ENCODE data around the gene CCDC39. TPM values are rescaled to one million over a fixed set of nuclear protein-coding genes. Genes with fewer than 3 reads are reported as not detected.

Gene CCDC39
- total and polyA plus RNA-seq, 9 of the 15 experiments (the other 6 are each of a cell fraction or from before 2014, with no cell fraction given): not detected

- WGBS (ENCODE audit: insufficient coverage, low coverage, missing lambda C conversion rate): 0% methylated on average over 2 of the region's 2 CpGs
- H3K27ac ChIP-seq (ENCODE audit: extremely low read depth, low read depth, low read length): no peak overlapping the region
- in situ Hi-C loops (cut with MboI): no loop called here
- H3K4me1 ChIP-seq (replicated peaks in 1 of 2; ENCODE audit: control insufficient read depth in 2 of 2, insufficient read depth in 2 of 2, low read length in 2 of 2): no peaks in the 10 kb centered on the region
- H3K9me3 ChIP-seq (replicated peaks; ENCODE audit: control insufficient read depth, insufficient read depth, low read depth, low read length): no peaks in the 10 kb centered on the region
- ATAC-seq: no peak
- no peak for FAIRE-seq
- BruUV-seq (replicated peaks): no TSS peak
- no peaks in the 10 kb centered on the region for H3K9me1 ChIP-seq (ENCODE audit: control insufficient read depth, insufficient read depth, low read length)
- H3K27me3 ChIP-seq (ENCODE audit: control insufficient read depth in 2 of 2, insufficient read depth in 2 of 2, low read length in 2 of 2): no peaks in the 10 kb centered on the region
- no peaks in the 10 kb centered on the region for H3K36me3 ChIP-seq (ENCODE audit: control insufficient read depth, insufficient read depth, low read length)
- TF ChIP-seq ZKSCAN1 (IDR thresholded peaks at IDR 0.05; ENCODE audit: low read depth, low read length) (no peak), BCLAF1 (IDR thresholded peaks at IDR 0.05; ENCODE audit: borderline replicate concordance in 1 of 2, control insufficient read depth in 1 of 2, low read depth in 2 of 2, low read length in 1 of 2) (no peak), ZNF764 (CRISPR knock-in tag; IDR thresholded peaks at IDR 0.05; ENCODE audit: low read depth) (no peak), ARID3A (IDR thresholded peaks at IDR 0.05; ENCODE audit: borderline replicate concordance, low read depth, low read length) (no peak), FOXJ2 (tag; IDR thresholded peaks at IDR 0.05) (no peak)
- no peak overlapping the region for H3K9ac ChIP-seq (ENCODE audit: insufficient read depth in 1 of 2, low read depth in 2 of 2, low read length in 2 of 2)
- CTCF ChIA-PET (ENCODE audit: low intra/inter-chr PET ratio): no interaction called here
- POLR2A ChIA-PET: no interaction called here
- H3K4me3 ChIP-seq: no peak overlapping the region
- H2AFZ ChIP-seq (ENCODE audit: low read depth, low read length): no peak overlapping the region
- no peaks in the 10 kb centered on the region for H4K20me1 ChIP-seq (replicated peaks; ENCODE audit: control insufficient read depth, insufficient read depth, low read length)
- no peaks in the 10 kb centered on the region for H3K79me2 ChIP-seq (ENCODE audit: control insufficient read depth, insufficient read depth, low read length)
- H3K4me2 ChIP-seq (ENCODE audit: insufficient read depth, low read length): no peak overlapping the region
- intact Hi-C loops (cut with micrococcal nuclease): no loop called here
- no peak for DNase-seq (ENCODE audit: extremely low read depth in 1 of 4, low spot score in 3 of 4)
Observed at GRCh38 chr3:180564676-180565075, 114.6 kb downstream of the CCDC39 start.

Small RNA genes lying within 50 kb of the gene (small RNA-seq; reads per million reads assigned to genes)
- not detected for gene AC068298.1
- not detected for gene RNU6-486P

Other genes starting within 250 kb of the CCDC39 start
- 16.2 and 17.7 TPM in 2 replicates for gene TTC14, start 77.3 kb downstream of the CCDC39 start, total RNA-seq (2014; rRNA removed)
- 31.3 and 32.6 TPM in 2 replicates for gene TTC14, start 77.3 kb downstream of the CCDC39 start, total RNA-seq (2014; rRNA removed; fragmentation: Illumina TruSeq; extraction: Trizol)
- gene TTC14, start 77.3 kb downstream of the CCDC39 start, total RNA-seq (2015; rRNA removed; fragmentation: Illumina TruSeq; extraction: Trizol): 25.9 and 27.0 TPM in 2 replicates
- gene TTC14, start 77.3 kb downstream of the CCDC39 start, total RNA-seq (2021): 33.2 and 35.4 TPM in 2 replicates
- 50.6 and 61.9 TPM in 2 replicates for gene TTC14, start 77.3 kb downstream of the CCDC39 start, polyA plus RNA-seq (2011; rRNA removed)
- gene TTC14, start 77.3 kb downstream of the CCDC39 start, polyA plus RNA-seq (2014; fragmentation: Illumina TruSeq; extraction: Trizol): 20.4 and 22.6 TPM in 2 replicates
- 10 to 100 TPM in 1 of 2 experiments, 1 to 10 TPM in 1; 10.0 to 11.3 TPM for gene TTC14, start 77.3 kb downstream of the CCDC39 start, polyA plus RNA-seq (2014; fragmentation: Nextera tagmentation; extraction: Ambion mirVana)
- 26.1 and 33.3 TPM in 2 replicates for gene TTC14, start 77.3 kb downstream of the CCDC39 start, polyA plus RNA-seq (2014; rRNA removed)
- 128 and 137 TPM in 2 replicates for gene FXR1, start 233.2 kb upstream of the CCDC39 start, total RNA-seq (2014; rRNA removed)
- 143 and 166 TPM in 2 replicates for gene FXR1, start 233.2 kb upstream of the CCDC39 start, total RNA-seq (2014; rRNA removed; fragmentation: Illumina TruSeq; extraction: Trizol)
- 131 and 136 TPM in 2 replicates for gene FXR1, start 233.2 kb upstream of the CCDC39 start, total RNA-seq (2015; rRNA removed; fragmentation: Illumina TruSeq; extraction: Trizol)
- gene FXR1, start 233.2 kb upstream of the CCDC39 start, total RNA-seq (2021): 122 and 123 TPM in 2 replicates
- gene FXR1, start 233.2 kb upstream of the CCDC39 start, polyA plus RNA-seq (2011; rRNA removed): 161 and 177 TPM in 2 replicates
- 132 and 150 TPM in 2 replicates for gene FXR1, start 233.2 kb upstream of the CCDC39 start, polyA plus RNA-seq (2014; fragmentation: Illumina TruSeq; extraction: Trizol)
- 10 to 100 TPM; 59.4 to 81.1 TPM for gene FXR1, start 233.2 kb upstream of the CCDC39 start, polyA plus RNA-seq (2014; fragmentation: Nextera tagmentation; extraction: Ambion mirVana)
- 123 and 136 TPM in 2 replicates for gene FXR1, start 233.2 kb upstream of the CCDC39 start, polyA plus RNA-seq (2014; rRNA removed)

Measured in K562 (cell line).